Measurements from ENCODE around the gene RHOT2. TPM values are rescaled to one million over a fixed set of nuclear protein-coding genes. Genes with fewer than 3 reads are reported as not detected.

Gene RHOT2
- total RNA-seq, 1 experiment from 2014 or later, result 210 TPM

DNA sequence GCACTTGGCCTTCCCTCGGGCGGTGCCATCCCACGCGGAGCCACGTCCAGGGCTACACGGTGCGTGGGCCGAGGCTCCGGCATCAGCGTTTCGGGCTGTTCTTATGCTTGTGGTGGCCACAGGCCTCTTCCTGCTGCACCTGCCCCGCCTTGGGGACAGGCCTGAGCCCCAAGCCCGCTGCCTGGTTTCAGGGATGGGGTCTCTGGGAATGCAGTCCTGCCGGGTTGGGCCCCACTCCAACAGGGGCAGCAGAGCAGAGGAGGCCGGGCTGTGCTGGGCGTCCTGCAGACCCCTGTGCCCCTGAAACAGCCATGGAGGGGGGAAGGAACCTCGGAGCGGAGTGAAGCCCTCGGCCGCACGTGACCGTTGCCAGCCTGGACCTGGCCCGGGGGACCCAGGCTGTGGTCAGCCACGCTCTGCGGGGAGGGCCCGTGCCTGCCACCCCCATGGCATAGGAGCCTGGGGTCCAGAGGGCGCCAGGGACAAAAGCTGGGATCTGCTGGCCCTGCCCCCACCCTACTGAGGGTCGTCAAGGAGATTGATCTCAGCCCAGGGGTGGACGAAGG lies 37.6 kb upstream of the RHOT2 start:
- Histone ChIP-seq H3K4me2 (ENCODE audit: insufficient read depth, insufficient read length, low read length) (peak overlapping the region; percentile 16), H4K8ac (replicated peaks; ENCODE audit: insufficient read length, low read depth, low read length) (no peak overlapping the region), H3K23me2 (ENCODE audit: insufficient read length, low read depth, low read length, poor library complexity, severe bottlenecking) (peaks cover 8% of the 10 kb centered on the region), H2BK20ac (ENCODE audit: low read depth, low read length, poor library complexity, severe bottlenecking) (no peak overlapping the region), H3K56ac (ENCODE audit: insufficient read length, low read depth, low read length) (no peak overlapping the region), H2BK5ac (ENCODE audit: insufficient read length, low read length) (no peak overlapping the region), H3K4me1 (ENCODE audit: insufficient read depth, low read length) (no peaks in the 10 kb centered on the region; the same call in 1 of the 2 replicates), H2BK120ac (ENCODE audit: low read depth, low read length, poor library complexity, severe bottlenecking) (no peak overlapping the region), H3K9me3 (ENCODE audit: control insufficient read depth, low read depth, low read length) (no peaks in the 10 kb centered on the region), H3K14ac (ENCODE audit: insufficient read depth, low read length) (peak overlapping the region; percentile 3), H3K23ac (ENCODE audit: insufficient read length, low read depth, low read length) (no peak overlapping the region), H3T11ph (ENCODE audit: low read length) (no peak overlapping the region), H4K20me1 (ENCODE audit: control insufficient read depth, insufficient read depth, insufficient read length) (no peaks in the 10 kb centered on the region), H2BK12ac (ENCODE audit: insufficient read length, low read depth, low read length) (no peak overlapping the region), H3K9ac (ENCODE audit: extremely low read depth, insufficient read length, low read length) (no peak overlapping the region), H4K91ac (ENCODE audit: insufficient read length, low read depth, low read length) (no peak overlapping the region), H3K27me3 (ENCODE audit: insufficient read depth, low read length) (no peaks in the 10 kb centered on the region), H4K5ac (ENCODE audit: insufficient read length, low read depth, low read length) (no peak overlapping the region), H3K27ac (ENCODE audit: insufficient read length, low read depth, low read length) (no peak overlapping the region), H3K18ac (ENCODE audit: insufficient read length, low read depth, low read length) (peak overlapping the region; percentile 4), H2AFZ (ENCODE audit: low read length) (no peak overlapping the region), H3K79me1 (ENCODE audit: insufficient read depth, low read depth, low read length, poor library complexity, severe bottlenecking) (no peaks in the 10 kb centered on the region), H3K79me2 (ENCODE audit: insufficient read depth, low read length) (no peaks in the 10 kb centered on the region), H2AK5ac (ENCODE audit: insufficient read length, low read length) (no peak overlapping the region), H3K4ac (ENCODE audit: low read depth, low read length) (no peak overlapping the region), H2BK15ac (ENCODE audit: low read depth, low read length) (no peak overlapping the region)
- Mint-ChIP-seq H3K4me3 (peak overlapping the region in 1 of 2 experiments; percentile 47; a peak in 2 of 5 replicates), H3K4me1 (peaks cover 6 to 30% of the 10 kb centered on the region in 2 experiments; a peak in 3 of 4 replicates), H3K9me3 (no peaks in the 10 kb centered on the region), H3K27me3 (ENCODE audit: low read depth) (no peaks in the 10 kb centered on the region), H3K27ac (peak overlapping the region in 2 of 3 experiments; percentile 57 to 67; a peak in 1 of 7 replicates), H3K36me3 (ENCODE audit: insufficient read depth in 1 of 3, low read depth in 3 of 3) (peaks cover 0 to 14% (median 0%) of the 10 kb centered on the region in 3 experiments; a peak in 4 of 7 replicates)
- no peak for DNase-seq
- no CpG with 5 or more reads among the region's 29 CpGs for WGBS (ENCODE audit: extremely low coverage, insufficient read length, low lambda C conversion rate)
- TF ChIP-seq, protein P1, sequence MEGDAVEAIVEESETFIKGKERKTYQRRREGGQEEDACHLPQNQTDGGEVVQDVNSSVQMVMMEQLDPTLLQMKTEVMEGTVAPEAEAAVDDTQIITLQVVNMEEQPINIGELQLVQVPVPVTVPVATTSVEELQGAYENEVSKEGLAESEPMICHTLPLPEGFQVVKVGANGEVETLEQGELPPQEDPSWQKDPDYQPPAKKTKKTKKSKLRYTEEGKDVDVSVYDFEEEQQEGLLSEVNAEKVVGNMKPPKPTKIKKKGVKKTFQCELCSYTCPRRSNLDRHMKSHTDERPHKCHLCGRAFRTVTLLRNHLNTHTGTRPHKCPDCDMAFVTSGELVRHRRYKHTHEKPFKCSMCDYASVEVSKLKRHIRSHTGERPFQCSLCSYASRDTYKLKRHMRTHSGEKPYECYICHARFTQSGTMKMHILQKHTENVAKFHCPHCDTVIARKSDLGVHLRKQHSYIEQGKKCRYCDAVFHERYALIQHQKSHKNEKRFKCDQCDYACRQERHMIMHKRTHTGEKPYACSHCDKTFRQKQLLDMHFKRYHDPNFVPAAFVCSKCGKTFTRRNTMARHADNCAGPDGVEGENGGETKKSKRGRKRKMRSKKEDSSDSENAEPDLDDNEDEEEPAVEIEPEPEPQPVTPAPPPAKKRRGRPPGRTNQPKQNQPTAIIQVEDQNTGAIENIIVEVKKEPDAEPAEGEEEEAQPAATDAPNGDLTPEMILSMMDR (conservative IDR thresholded peaks at IDR 0.05), result no peak

All from H9 (cell line).